HCT116 (cell line): ENCODE measurements around the gene TEX54.

Experiments used
- EZH2 ChIP-seq: fragments of 200-600 bp; sonication (generic); IDR thresholded peaks from 2 replicates; pipeline ENCODE4 v1.6.1; 2017; ENCODE audit warnings: antibody characterized with exemption, mixed run types
- JUND ChIP-seq: IDR thresholded peaks from 2 replicates; pipeline ENCODE4 v1.6.1; 2012
- MAX ChIP-seq: IDR thresholded peaks from 2 replicates; pipeline ENCODE4 v1.6.1; 2012
- POLR2A ChIP-seq: IDR thresholded peaks from 2 replicates; pipeline ENCODE4 v1.7.0; 2011; ENCODE audit warnings: borderline replicate concordance; ENCODE audit not compliant: insufficient read depth, insufficient read length; ENCODE audit errors: extremely low read depth
- POLR2AphosphoS5 ChIP-seq: IDR thresholded peaks from 2 replicates; pipeline ENCODE4 v1.6.1; 2011; ENCODE audit warnings: mild to moderate bottlenecking, low read depth, low read length, moderate library complexity
- RAD21 ChIP-seq: IDR thresholded peaks from 2 replicates; pipeline ENCODE4 v1.6.1; 2012; ENCODE audit warnings: low read depth, mild to moderate bottlenecking
- SIN3A ChIP-seq: IDR thresholded peaks from 2 replicates; pipeline ENCODE4 v1.6.1; 2012; ENCODE audit warnings: low read depth
- SP1 ChIP-seq: IDR thresholded peaks from 2 replicates; pipeline ENCODE4 v1.6.1; 2012; ENCODE audit warnings: low read depth
- ZNF274 ChIP-seq: fragments of 200-500 bp; sonication (Bioruptor generic); IDR thresholded peaks from 2 replicates; pipeline ENCODE4 v1.6.1; 2014; ENCODE audit warnings: mild to moderate bottlenecking, low read depth, low read length, inconsistent platforms
- TF ChIP-seq, protein P1 (sequence below), 3 experiments: fragments of 200-600 bp in 1 of 3; sonication (generic) in 1 of 3; IDR thresholded peaks in 2 of 3; conservative IDR thresholded peaks in 1 of 3; 2 replicates each; pipeline ENCODE4 v1.5.1; 2012 to 2017; ENCODE audit warnings: low read depth in 2 of 3, low read length in 2 of 3, antibody characterized with exemption in 1 of 3, borderline replicate concordance in 1 of 3, control low read depth in 1 of 3, mild to moderate bottlenecking in 1 of 3, mixed read lengths in 1 of 3, mixed run types in 1 of 3, moderate library complexity in 1 of 3; ENCODE audit not compliant: insufficient read depth in 1 of 3
- TF ChIP-seq, protein P2 (sequence below): IDR thresholded peaks from 2 replicates; pipeline ENCODE4 v1.6.1; 2011; ENCODE audit warnings: mild to moderate bottlenecking, low read length, moderate library complexity; ENCODE audit not compliant: insufficient replicate concordance; ENCODE audit errors: extremely low read depth
- TF ChIP-seq, protein P3 (sequence below): IDR thresholded peaks from 2 replicates; pipeline ENCODE4 v1.6.1; 2012; ENCODE audit warnings: low read depth

- TF ChIP-seq, protein P1, sequence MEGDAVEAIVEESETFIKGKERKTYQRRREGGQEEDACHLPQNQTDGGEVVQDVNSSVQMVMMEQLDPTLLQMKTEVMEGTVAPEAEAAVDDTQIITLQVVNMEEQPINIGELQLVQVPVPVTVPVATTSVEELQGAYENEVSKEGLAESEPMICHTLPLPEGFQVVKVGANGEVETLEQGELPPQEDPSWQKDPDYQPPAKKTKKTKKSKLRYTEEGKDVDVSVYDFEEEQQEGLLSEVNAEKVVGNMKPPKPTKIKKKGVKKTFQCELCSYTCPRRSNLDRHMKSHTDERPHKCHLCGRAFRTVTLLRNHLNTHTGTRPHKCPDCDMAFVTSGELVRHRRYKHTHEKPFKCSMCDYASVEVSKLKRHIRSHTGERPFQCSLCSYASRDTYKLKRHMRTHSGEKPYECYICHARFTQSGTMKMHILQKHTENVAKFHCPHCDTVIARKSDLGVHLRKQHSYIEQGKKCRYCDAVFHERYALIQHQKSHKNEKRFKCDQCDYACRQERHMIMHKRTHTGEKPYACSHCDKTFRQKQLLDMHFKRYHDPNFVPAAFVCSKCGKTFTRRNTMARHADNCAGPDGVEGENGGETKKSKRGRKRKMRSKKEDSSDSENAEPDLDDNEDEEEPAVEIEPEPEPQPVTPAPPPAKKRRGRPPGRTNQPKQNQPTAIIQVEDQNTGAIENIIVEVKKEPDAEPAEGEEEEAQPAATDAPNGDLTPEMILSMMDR (IDR thresholded peaks at IDR 0.05 in 2 of 3, conservative IDR thresholded peaks at IDR 0.05 in 1 of 3; ENCODE audit: borderline replicate concordance in 1 of 3, insufficient read depth in 1 of 3, low read depth in 2 of 3, low read length in 2 of 3), result no peak
- TF ChIP-seq EZH2, result no peak
- no peak for TF ChIP-seq POLR2AphosphoS5
- no peak for TF ChIP-seq SP1
- TF ChIP-seq JUND, result no peak
- no peak for TF ChIP-seq SIN3A
- TF ChIP-seq, protein P2, sequence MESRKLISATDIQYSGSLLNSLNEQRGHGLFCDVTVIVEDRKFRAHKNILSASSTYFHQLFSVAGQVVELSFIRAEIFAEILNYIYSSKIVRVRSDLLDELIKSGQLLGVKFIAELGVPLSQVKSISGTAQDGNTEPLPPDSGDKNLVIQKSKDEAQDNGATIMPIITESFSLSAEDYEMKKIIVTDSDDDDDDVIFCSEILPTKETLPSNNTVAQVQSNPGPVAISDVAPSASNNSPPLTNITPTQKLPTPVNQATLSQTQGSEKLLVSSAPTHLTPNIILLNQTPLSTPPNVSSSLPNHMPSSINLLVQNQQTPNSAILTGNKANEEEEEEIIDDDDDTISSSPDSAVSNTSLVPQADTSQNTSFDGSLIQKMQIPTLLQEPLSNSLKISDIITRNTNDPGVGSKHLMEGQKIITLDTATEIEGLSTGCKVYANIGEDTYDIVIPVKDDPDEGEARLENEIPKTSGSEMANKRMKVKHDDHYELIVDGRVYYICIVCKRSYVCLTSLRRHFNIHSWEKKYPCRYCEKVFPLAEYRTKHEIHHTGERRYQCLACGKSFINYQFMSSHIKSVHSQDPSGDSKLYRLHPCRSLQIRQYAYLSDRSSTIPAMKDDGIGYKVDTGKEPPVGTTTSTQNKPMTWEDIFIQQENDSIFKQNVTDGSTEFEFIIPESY, result no peak
- no peak for TF ChIP-seq POLR2A
- TF ChIP-seq ZNF274, result no peak
- TF ChIP-seq RAD21, result no peak
- TF ChIP-seq MAX, result no peak
- TF ChIP-seq, protein P3, sequence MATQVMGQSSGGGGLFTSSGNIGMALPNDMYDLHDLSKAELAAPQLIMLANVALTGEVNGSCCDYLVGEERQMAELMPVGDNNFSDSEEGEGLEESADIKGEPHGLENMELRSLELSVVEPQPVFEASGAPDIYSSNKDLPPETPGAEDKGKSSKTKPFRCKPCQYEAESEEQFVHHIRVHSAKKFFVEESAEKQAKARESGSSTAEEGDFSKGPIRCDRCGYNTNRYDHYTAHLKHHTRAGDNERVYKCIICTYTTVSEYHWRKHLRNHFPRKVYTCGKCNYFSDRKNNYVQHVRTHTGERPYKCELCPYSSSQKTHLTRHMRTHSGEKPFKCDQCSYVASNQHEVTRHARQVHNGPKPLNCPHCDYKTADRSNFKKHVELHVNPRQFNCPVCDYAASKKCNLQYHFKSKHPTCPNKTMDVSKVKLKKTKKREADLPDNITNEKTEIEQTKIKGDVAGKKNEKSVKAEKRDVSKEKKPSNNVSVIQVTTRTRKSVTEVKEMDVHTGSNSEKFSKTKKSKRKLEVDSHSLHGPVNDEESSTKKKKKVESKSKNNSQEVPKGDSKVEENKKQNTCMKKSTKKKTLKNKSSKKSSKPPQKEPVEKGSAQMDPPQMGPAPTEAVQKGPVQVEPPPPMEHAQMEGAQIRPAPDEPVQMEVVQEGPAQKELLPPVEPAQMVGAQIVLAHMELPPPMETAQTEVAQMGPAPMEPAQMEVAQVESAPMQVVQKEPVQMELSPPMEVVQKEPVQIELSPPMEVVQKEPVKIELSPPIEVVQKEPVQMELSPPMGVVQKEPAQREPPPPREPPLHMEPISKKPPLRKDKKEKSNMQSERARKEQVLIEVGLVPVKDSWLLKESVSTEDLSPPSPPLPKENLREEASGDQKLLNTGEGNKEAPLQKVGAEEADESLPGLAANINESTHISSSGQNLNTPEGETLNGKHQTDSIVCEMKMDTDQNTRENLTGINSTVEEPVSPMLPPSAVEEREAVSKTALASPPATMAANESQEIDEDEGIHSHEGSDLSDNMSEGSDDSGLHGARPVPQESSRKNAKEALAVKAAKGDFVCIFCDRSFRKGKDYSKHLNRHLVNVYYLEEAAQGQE, result no peak
These were observed 10.8 kb upstream of the TEX54 start for GRCh38 chr11:62843466-62843865.
